ENCODE data around the gene ADGRB2. TPM values are rescaled to one million over a fixed set of nuclear protein-coding genes. Genes with fewer than 3 reads are reported as not detected.

Gene ADGRB2
- total RNA-seq, 1 experiment from 2014 or later: 34.8 TPM

DNA sequence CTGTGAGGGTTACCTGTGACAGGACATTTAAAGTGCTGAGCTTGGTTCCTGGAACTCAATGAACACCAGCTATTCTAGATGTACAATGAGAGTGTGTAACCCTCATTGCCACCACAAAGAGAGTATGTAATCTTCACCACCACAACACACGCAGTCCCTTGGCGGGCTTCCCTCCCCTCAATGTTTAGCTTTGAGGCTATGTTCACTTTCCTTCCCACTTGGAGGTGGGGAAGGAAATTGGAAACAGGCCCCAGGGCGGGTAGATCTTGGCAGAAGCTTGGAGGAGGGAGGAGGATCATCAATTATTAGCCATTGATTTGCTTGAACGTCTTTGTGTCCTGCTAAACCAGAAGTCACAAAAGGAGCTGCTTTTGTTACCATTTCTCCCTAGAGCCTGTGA, 52.1 kb downstream of the ADGRB2 start:
- TF ChIP-seq, protein P1, sequence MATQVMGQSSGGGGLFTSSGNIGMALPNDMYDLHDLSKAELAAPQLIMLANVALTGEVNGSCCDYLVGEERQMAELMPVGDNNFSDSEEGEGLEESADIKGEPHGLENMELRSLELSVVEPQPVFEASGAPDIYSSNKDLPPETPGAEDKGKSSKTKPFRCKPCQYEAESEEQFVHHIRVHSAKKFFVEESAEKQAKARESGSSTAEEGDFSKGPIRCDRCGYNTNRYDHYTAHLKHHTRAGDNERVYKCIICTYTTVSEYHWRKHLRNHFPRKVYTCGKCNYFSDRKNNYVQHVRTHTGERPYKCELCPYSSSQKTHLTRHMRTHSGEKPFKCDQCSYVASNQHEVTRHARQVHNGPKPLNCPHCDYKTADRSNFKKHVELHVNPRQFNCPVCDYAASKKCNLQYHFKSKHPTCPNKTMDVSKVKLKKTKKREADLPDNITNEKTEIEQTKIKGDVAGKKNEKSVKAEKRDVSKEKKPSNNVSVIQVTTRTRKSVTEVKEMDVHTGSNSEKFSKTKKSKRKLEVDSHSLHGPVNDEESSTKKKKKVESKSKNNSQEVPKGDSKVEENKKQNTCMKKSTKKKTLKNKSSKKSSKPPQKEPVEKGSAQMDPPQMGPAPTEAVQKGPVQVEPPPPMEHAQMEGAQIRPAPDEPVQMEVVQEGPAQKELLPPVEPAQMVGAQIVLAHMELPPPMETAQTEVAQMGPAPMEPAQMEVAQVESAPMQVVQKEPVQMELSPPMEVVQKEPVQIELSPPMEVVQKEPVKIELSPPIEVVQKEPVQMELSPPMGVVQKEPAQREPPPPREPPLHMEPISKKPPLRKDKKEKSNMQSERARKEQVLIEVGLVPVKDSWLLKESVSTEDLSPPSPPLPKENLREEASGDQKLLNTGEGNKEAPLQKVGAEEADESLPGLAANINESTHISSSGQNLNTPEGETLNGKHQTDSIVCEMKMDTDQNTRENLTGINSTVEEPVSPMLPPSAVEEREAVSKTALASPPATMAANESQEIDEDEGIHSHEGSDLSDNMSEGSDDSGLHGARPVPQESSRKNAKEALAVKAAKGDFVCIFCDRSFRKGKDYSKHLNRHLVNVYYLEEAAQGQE (IDR thresholded peaks at IDR 0.05; ENCODE audit: insufficient read depth in 1 of 2, low read depth in 2 of 2, low read length in 1 of 2): no peak
- no peak for TF ChIP-seq TCF7L2 (IDR thresholded peaks at IDR 0.05; ENCODE audit: low read depth, low read length)
- no peak for TF ChIP-seq POLR2AphosphoS5 (IDR thresholded peaks at IDR 0.05; ENCODE audit: low read depth, low read length)
- TF ChIP-seq SIN3A (IDR thresholded peaks at IDR 0.05; ENCODE audit: borderline replicate concordance, insufficient read depth, low read depth, low read length): no peak
- TF ChIP-seq, protein P2, sequence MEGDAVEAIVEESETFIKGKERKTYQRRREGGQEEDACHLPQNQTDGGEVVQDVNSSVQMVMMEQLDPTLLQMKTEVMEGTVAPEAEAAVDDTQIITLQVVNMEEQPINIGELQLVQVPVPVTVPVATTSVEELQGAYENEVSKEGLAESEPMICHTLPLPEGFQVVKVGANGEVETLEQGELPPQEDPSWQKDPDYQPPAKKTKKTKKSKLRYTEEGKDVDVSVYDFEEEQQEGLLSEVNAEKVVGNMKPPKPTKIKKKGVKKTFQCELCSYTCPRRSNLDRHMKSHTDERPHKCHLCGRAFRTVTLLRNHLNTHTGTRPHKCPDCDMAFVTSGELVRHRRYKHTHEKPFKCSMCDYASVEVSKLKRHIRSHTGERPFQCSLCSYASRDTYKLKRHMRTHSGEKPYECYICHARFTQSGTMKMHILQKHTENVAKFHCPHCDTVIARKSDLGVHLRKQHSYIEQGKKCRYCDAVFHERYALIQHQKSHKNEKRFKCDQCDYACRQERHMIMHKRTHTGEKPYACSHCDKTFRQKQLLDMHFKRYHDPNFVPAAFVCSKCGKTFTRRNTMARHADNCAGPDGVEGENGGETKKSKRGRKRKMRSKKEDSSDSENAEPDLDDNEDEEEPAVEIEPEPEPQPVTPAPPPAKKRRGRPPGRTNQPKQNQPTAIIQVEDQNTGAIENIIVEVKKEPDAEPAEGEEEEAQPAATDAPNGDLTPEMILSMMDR (IDR thresholded peaks at IDR 0.05): no peak
- intact Hi-C loops (cut with micrococcal nuclease; ENCODE audit: unreplicated experiment) (no loop called here), in situ Hi-C loops (cut with HindIII; ENCODE audit: low pct_unique_long_range_greater_than_20kb, low sequenced_read_pairs) (no loop called here)
- ChIA-PET CTCF (interaction anchor here (0.5 to 0.7 kb wide), 4 partner anchors 16 to 77 kb away, joined by 3 to 4 read pairs (median 4); no protein-coding TSS in a partner anchor), POLR2A (interaction anchor here (0.6 kb wide), 1 partner anchor 1630 kb away, joined by 3 read pairs; no protein-coding TSS in a partner anchor)
- DNase-seq (ENCODE audit: low read depth, low spot score): no peak
- BruUV-seq (replicated peaks): no TSS peak
- Histone ChIP-seq H3K4me3 (ENCODE audit: low read depth in 2 of 2, low read length in 2 of 2) (no peak overlapping the region), H3K27me3 (ENCODE audit: control insufficient read depth, insufficient read depth, low read length) (no peaks in the 10 kb centered on the region), H3K27ac (ENCODE audit: low read length) (peak overlapping the region; percentile 71), H3K9me3 (ENCODE audit: control insufficient read depth, insufficient read depth, low read depth, low read length) (no peaks in the 10 kb centered on the region), H3K36me3 (ENCODE audit: control insufficient read depth, insufficient read depth, low read length) (no peaks in the 10 kb centered on the region), H3K4me1 (ENCODE audit: control insufficient read depth, insufficient read depth, low read length) (peaks cover 42% of the 10 kb centered on the region)
- no peak for ATAC-seq

DNA sequence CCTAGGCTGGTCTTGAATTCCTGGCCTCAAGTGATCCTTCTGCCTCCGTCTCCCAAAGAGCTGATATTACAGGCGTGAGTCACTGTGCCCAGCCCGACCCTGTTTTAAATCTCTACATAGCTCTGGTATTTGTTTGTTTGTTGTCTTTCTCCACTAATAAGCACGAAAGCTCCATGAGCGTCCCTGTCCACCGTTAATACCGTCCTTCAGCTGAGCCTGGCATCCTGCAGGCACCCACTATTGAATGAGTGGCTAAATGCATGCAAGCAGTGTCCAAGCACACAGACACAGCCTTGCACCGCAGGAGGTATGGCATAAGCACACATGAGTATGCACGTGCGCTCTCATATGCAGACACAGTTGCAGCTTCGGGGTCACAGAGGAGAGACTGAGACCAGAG, 55.8 kb downstream of the ADGRB2 start:
- DNase-seq (ENCODE audit: low read depth, low spot score) (no peak), ATAC-seq (no peak)
- POLR2A ChIA-PET: no interaction called here
- Histone ChIP-seq H3K36me3 (ENCODE audit: control insufficient read depth, insufficient read depth, low read length) (no peaks in the 10 kb centered on the region), H3K27me3 (ENCODE audit: control insufficient read depth, insufficient read depth, low read length) (no peaks in the 10 kb centered on the region), H3K27ac (ENCODE audit: low read length) (no peak overlapping the region), H3K9me3 (ENCODE audit: control insufficient read depth, insufficient read depth, low read depth, low read length) (no peaks in the 10 kb centered on the region), H3K4me3 (ENCODE audit: low read depth in 2 of 2, low read length in 2 of 2) (no peak overlapping the region), H3K4me1 (ENCODE audit: control insufficient read depth, insufficient read depth, low read length) (peaks cover 32% of the 10 kb centered on the region)
- in situ Hi-C loops (cut with HindIII; ENCODE audit: low pct_unique_long_range_greater_than_20kb, low sequenced_read_pairs): no loop called here
- CTCF ChIA-PET: interaction anchor here (0.5 kb wide), 1 partner anchor 81 kb away, joined by 4 read pairs; no protein-coding TSS in a partner anchor
- BruUV-seq (replicated peaks): no TSS peak
- TF ChIP-seq, protein P1 (IDR thresholded peaks at IDR 0.05; ENCODE audit: insufficient read depth in 1 of 2, low read depth in 2 of 2, low read length in 1 of 2): no peak
- TF ChIP-seq SIN3A (IDR thresholded peaks at IDR 0.05; ENCODE audit: borderline replicate concordance, insufficient read depth, low read depth, low read length) (no peak), POLR2AphosphoS5 (IDR thresholded peaks at IDR 0.05; ENCODE audit: low read depth, low read length) (no peak), TCF7L2 (IDR thresholded peaks at IDR 0.05; ENCODE audit: low read depth, low read length) (no peak)
- TF ChIP-seq, protein P2 (IDR thresholded peaks at IDR 0.05): no peak
- intact Hi-C loops (cut with micrococcal nuclease; ENCODE audit: unreplicated experiment): no loop called here
